AG10803 (cell line): ENCODE data around the gene IMMP2L.
A peak's percentile ranks its signal among the peaks of the same experiment; 100 is the strongest.

ENCODE experiments used
- DNase-seq: peaks from one replicate; pipeline ENCODE4 v3.0.0; 2010; ENCODE audit warnings: low read depth
- H3K4me3 ChIP-seq: 2 replicates; pipeline ENCODE4 v1.5.1; 2011; ENCODE audit warnings: mild to moderate bottlenecking, low read length, control low read depth
- TF ChIP-seq, protein P1 (sequence below): conservative IDR thresholded peaks from 2 replicates; pipeline ENCODE4 v1.5.1; 2011; ENCODE audit warnings: mild to moderate bottlenecking, low read length, control low read depth, inconsistent platforms

IMMP2L gene

GRCh38 chr7:111005445-111005844, 556.8 kb downstream of the IMMP2L start:
- no peak overlapping the region for H3K4me3 ChIP-seq
- DNase-seq: peak; percentile 37
- TF ChIP-seq, protein P1, sequence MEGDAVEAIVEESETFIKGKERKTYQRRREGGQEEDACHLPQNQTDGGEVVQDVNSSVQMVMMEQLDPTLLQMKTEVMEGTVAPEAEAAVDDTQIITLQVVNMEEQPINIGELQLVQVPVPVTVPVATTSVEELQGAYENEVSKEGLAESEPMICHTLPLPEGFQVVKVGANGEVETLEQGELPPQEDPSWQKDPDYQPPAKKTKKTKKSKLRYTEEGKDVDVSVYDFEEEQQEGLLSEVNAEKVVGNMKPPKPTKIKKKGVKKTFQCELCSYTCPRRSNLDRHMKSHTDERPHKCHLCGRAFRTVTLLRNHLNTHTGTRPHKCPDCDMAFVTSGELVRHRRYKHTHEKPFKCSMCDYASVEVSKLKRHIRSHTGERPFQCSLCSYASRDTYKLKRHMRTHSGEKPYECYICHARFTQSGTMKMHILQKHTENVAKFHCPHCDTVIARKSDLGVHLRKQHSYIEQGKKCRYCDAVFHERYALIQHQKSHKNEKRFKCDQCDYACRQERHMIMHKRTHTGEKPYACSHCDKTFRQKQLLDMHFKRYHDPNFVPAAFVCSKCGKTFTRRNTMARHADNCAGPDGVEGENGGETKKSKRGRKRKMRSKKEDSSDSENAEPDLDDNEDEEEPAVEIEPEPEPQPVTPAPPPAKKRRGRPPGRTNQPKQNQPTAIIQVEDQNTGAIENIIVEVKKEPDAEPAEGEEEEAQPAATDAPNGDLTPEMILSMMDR: no peak

DNA sequence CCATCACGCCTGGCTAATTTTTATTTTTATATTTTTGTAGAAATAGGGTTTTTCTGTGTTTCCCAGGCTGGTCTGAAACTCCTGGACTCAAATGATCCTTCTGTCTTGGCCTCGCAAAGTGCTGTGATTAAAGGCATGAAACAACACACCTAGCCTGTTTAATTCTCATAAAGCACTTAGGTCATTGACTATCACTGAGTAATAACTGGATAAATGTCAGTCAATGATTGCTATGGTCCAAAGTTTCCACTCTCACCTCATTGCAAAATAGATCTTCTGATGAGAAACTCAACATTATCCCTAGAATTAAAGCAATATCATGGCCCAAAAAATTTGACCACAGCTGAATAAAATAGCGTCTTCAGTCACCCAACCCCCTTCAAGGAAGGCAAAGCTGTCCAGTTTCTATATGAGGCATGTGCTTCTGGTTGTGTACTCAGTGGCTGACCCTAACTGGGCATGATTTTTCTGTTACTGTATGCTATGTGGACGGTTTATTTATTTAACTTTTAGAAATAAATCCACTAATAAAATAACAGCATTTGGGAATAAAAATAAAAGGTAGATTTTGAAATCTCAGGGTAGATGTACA, 557.9 kb downstream of the IMMP2L start:
- TF ChIP-seq, protein P1: no peak
- H3K4me3 ChIP-seq: no peak overlapping the region

GRCh38 chr7:111003883-111004282, 558.4 kb downstream of the IMMP2L start:
- H3K4me3 ChIP-seq: no peak overlapping the region
- DNase-seq: no peak
- TF ChIP-seq, protein P1: no peak

More for the DNA sequence above, 557.9 kb downstream of the IMMP2L start:
- no peak for DNase-seq

GRCh38 chr7:110994028-110994967, 568.0 kb downstream of the IMMP2L start:
- H3K4me3 ChIP-seq: no peak overlapping the region
- TF ChIP-seq, protein P1: no peak
- no peak for DNase-seq

GRCh38 chr7:110988890-110989501, 573.3 kb downstream of the IMMP2L start:
- TF ChIP-seq, protein P1: no peak
- no peak overlapping the region for H3K4me3 ChIP-seq
- DNase-seq: no peak

DNA sequence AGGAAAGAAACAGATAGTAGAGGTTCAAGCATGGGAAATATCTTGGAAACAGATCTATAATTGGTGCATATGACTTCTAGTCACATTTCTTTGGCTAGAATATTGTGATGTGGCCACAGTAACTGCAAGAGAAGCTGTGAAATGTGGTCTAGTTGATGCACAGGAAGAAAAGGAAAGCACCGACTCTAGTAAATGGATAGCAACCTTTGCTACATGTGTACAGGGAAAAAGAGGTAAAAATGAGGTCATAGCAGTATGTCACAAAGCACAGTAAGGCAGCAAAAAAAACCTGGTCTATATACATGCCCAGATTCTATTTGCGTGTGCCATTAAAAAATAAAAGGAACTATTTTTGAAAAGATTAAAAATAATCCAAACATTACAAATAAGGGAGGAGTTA, 573.9 kb downstream of the IMMP2L start:
- no peak overlapping the region for H3K4me3 ChIP-seq
- no peak for DNase-seq
- TF ChIP-seq, protein P1: no peak
